HG02970 (cell line): ENCODE data around the gene OGFOD2.
"Not testable (repeated sequence)": the region's sequence is repeated elsewhere in the genome, so short reads cannot be mapped to it uniquely, and the experiment has no call there.

Experiments used
- ATAC-seq: cut with Tn5 transposase; IDR thresholded peaks from one replicate; pipeline ENCODE4 v1.9.1; 2021; ENCODE audit warnings: mild to moderate bottlenecking, moderate library complexity, moderate number of reproducible peaks; ENCODE audit not compliant: unreplicated experiment, low FRiP score

The OGFOD2 gene

GRCh38 chr12:122997343-122998250 is 22.6 kb downstream of the OGFOD2 start:
- ATAC-seq: no peak

GRCh38 chr12:122998316-122998715 is 23.3 kb downstream of the OGFOD2 start:
- ATAC-seq: no peak

- no peak for ATAC-seq
Observed at GRCh38 chr12:122999196-122999946, 24.3 kb downstream of the OGFOD2 start.

GRCh38 chr12:122999986-123000420 is 25.0 kb downstream of the OGFOD2 start:
- no peak for ATAC-seq

GRCh38 chr12:123000578-123000977 is 25.5 kb downstream of the OGFOD2 start:
- no peak for ATAC-seq

- ATAC-seq: no peak
Observed at GRCh38 chr12:123001464-123001863, 26.4 kb downstream of the OGFOD2 start.

GRCh38 chr12:123003257-123003656 is 28.2 kb downstream of the OGFOD2 start:
- no peak for ATAC-seq

- no peak for ATAC-seq
Observed at GRCh38 chr12:123004287-123004686, 29.2 kb downstream of the OGFOD2 start.

- ATAC-seq: no peak
Observed at GRCh38 chr12:123005081-123005626, 30.1 kb downstream of the OGFOD2 start.

- ATAC-seq: no peak
Observed at GRCh38 chr12:123006977-123007376, 31.9 kb downstream of the OGFOD2 start.

- ATAC-seq: no peak
Observed at GRCh38 chr12:123010110-123010509, 35.1 kb downstream of the OGFOD2 start.

- no peak for ATAC-seq
Observed at GRCh38 chr12:123010681-123011080, 35.6 kb downstream of the OGFOD2 start.

GRCh38 chr12:123011701-123012100 is 36.7 kb downstream of the OGFOD2 start:
- ATAC-seq: no peak

GRCh38 chr12:123013185-123014095 is 38.4 kb downstream of the OGFOD2 start:
- no peak for ATAC-seq

- ATAC-seq: not testable (repeated sequence)
Observed at GRCh38 chr12:123014473-123014872, 39.4 kb downstream of the OGFOD2 start.

GRCh38 chr12:123017753-123018152 is 42.7 kb downstream of the OGFOD2 start:
- ATAC-seq: no peak

GRCh38 chr12:123019841-123020138 is 44.7 kb downstream of the OGFOD2 start:
- no peak for ATAC-seq

GRCh38 chr12:123021688-123022604 is 46.9 kb downstream of the OGFOD2 start:
- no peak for ATAC-seq

GRCh38 chr12:123022846-123023245 is 47.8 kb downstream of the OGFOD2 start:
- no peak for ATAC-seq
